A673 (cell line): ENCODE results near the gene PFN4. TPM values are rescaled to one million over a fixed set of nuclear protein-coding genes. Genes with fewer than 3 reads are reported as not detected.
A peak's percentile ranks its signal among the peaks of the same experiment; 100 is the strongest.
"Not testable (repeated sequence)": the region's sequence is repeated elsewhere in the genome, so short reads cannot be mapped to it uniquely, and the experiment has no call there.

Experiments used
- BruUV-seq: library from RNA; stranded (reverse); fragments of 400-500 nt; replicated peaks from 2 replicates; lab custom pipeline; 2021; lab: Mats Ljungman, UMichigan
- CTCF ChIA-PET: fragments of 300-600 bp; sonication (Branson Sonifier 250); formaldehyde crosslinking; loops from one replicate; lab custom pipeline; 2022; ENCODE audit warnings: antibody characterized with exemption; lab: Charles Lee
- POLR2A ChIA-PET: fragments of 300-600 bp; sonication (Branson Sonifier 250); formaldehyde crosslinking; loops from one replicate; lab custom pipeline; 2022; ENCODE audit warnings: antibody characterized with exemption; ENCODE audit not compliant: low non-redundant PET; lab: Charles Lee
- DNase-seq: peaks from one replicate; pipeline ENCODE4 v3.0.0-alpha.2; 2015; ENCODE audit warnings: low spot score
- H3K27ac ChIP-seq: fragments of 200-600 bp; sonication (generic); 2 replicates; pipeline ENCODE4 v1.5.1; 2016; ENCODE audit warnings: mixed run types, low read depth, mild to moderate bottlenecking, mixed read lengths, antibody characterized with exemption, low read length; ENCODE audit not compliant: poor library complexity, severe bottlenecking
- H3K27me3 ChIP-seq: fragments of 200-600 bp; sonication (generic); replicated peaks from 2 replicates; pipeline ENCODE4 v1.6.1; 2017; ENCODE audit warnings: mixed run types, low read depth, mild to moderate bottlenecking, mixed read lengths, antibody characterized with exemption, low read length; ENCODE audit not compliant: insufficient read depth, poor library complexity
- H3K36me3 ChIP-seq: fragments of 200-600 bp; sonication (generic); 2 replicates; pipeline ENCODE4 v1.6.1; 2016; ENCODE audit warnings: mixed run types, mild to moderate bottlenecking, mixed read lengths, antibody characterized with exemption, low read length; ENCODE audit not compliant: insufficient read depth, poor library complexity, severe bottlenecking
- H3K4me1 ChIP-seq: fragments of 200-600 bp; sonication (generic); 2 replicates; pipeline ENCODE4 v1.6.1; 2017; ENCODE audit warnings: mixed run types, mild to moderate bottlenecking, mixed read lengths, antibody characterized with exemption, low read length; ENCODE audit not compliant: insufficient read depth, poor library complexity, severe bottlenecking
- H3K4me3 ChIP-seq: fragments of 200-600 bp; sonication (generic); 2 replicates; pipeline ENCODE4 v1.5.1; 2016; ENCODE audit warnings: low read depth, mixed run types, mild to moderate bottlenecking, mixed read lengths, low read length; ENCODE audit not compliant: poor library complexity, severe bottlenecking
- H3K9me3 ChIP-seq: fragments of 200-600 bp; sonication (generic); 2 replicates; pipeline ENCODE4 v1.6.1; 2016; ENCODE audit warnings: mixed run types, low read depth, mild to moderate bottlenecking, mixed read lengths, antibody characterized with exemption, low read length; ENCODE audit not compliant: poor library complexity, severe bottlenecking
- CTCF ChIP-seq: fragments of 300-800, 200-600 bp; sonication (generic); conservative IDR thresholded peaks from 2 replicates; pipeline ENCODE4 v1.5.1; 2017; ENCODE audit warnings: low read depth, mild to moderate bottlenecking, antibody characterized with exemption, low read length, moderate library complexity, mixed read lengths
- EZH2 ChIP-seq: fragments of 200-600 bp; sonication (generic); IDR thresholded peaks from 2 replicates; pipeline ENCODE4 v1.6.1; 2017; ENCODE audit warnings: borderline replicate concordance, low read depth, mild to moderate bottlenecking, mixed read lengths, antibody characterized with exemption, low read length; ENCODE audit not compliant: poor library complexity, severe bottlenecking
- intact Hi-C: fragments of 100-400 bp; cut with micrococcal nuclease; formaldehyde crosslinking; loops from one replicate; pipeline ENCODE4 v1.10.0; 2022; ENCODE audit not compliant: unreplicated experiment
- total RNA-seq: library from RNA; stranded (reverse); gene quantifications from 2 replicates; pipeline ENCODE4 v1.2.3, GENCODE V29; 2021

Gene PFN4
- total RNA-seq, 1 experiment from 2014 or later, result not detected

- intact Hi-C loops, result no loop called here
Observed at GRCh38 chr2:24102677-24103076, 20.5 kb downstream of the PFN4 start.

GRCh38 chr2:24101992-24102391 lies 21.1 kb downstream of the PFN4 start:
- TF ChIP-seq EZH2, result no peak
- no peak for TF ChIP-seq CTCF
- ChIA-PET POLR2A (no interaction called here), CTCF (no interaction called here)
- H3K9me3 ChIP-seq, result no peaks in the 10 kb centered on the region
- H3K27me3 ChIP-seq, result no peaks in the 10 kb centered on the region
- no peaks in the 10 kb centered on the region for H3K4me1 ChIP-seq
- no peak overlapping the region for H3K27ac ChIP-seq
- peak; percentile 1 for DNase-seq
- H3K36me3 ChIP-seq, result no peaks in the 10 kb centered on the region
- intact Hi-C loops, result no loop called here
- no TSS peak for BruUV-seq
- no peak overlapping the region for H3K4me3 ChIP-seq

More at GRCh38 chr2:24102677-24103076, 20.5 kb downstream of the PFN4 start:
- TF ChIP-seq CTCF, result no peak
- no peak for TF ChIP-seq EZH2
- Histone ChIP-seq H3K4me1 (no peaks in the 10 kb centered on the region), H3K9me3 (no peaks in the 10 kb centered on the region), H3K27me3 (no peaks in the 10 kb centered on the region), H3K27ac (no peak overlapping the region), H3K4me3 (no peak overlapping the region), H3K36me3 (no peaks in the 10 kb centered on the region)
- CTCF ChIA-PET, result no interaction called here
- POLR2A ChIA-PET, result no interaction called here
- BruUV-seq, result no TSS peak
- DNase-seq, result no peak

DNA sequence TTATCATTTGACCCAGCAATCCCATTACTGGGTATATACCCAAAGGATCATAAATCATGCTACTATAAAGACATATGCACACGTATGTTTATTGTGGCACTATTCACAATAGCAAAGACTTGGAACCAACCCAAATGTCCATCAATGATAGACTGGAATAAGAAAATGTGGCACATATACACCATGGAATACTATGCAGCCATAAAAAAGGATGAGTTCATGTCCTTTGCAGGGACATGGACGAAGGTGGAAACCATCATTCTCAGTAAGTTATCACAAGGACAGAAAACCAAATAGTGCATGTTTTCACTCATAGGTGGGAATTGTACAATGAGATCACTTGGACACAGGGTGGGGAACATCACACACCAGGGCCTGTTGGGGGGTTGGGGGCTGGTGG lies 22.4 kb downstream of the PFN4 start:
- H3K36me3 ChIP-seq, H3K4me1 ChIP-seq, intact Hi-C loops, POLR2A ChIA-PET, BruUV-seq, H3K9me3 ChIP-seq, H3K27ac ChIP-seq, DNase-seq, H3K4me3 ChIP-seq, H3K27me3 ChIP-seq, CTCF ChIA-PET: not testable (repeated sequence)

GRCh38 chr2:24095171-24095677 lies 27.9 kb downstream of the PFN4 start:
- H3K4me1 ChIP-seq, H3K9me3 ChIP-seq, H3K4me3 ChIP-seq, CTCF ChIA-PET, BruUV-seq, intact Hi-C loops, H3K36me3 ChIP-seq, H3K27me3 ChIP-seq, DNase-seq, POLR2A ChIA-PET, H3K27ac ChIP-seq: not testable (repeated sequence)

- H3K27me3 ChIP-seq, H3K36me3 ChIP-seq, POLR2A ChIA-PET, CTCF ChIA-PET, H3K9me3 ChIP-seq, intact Hi-C loops, H3K27ac ChIP-seq, DNase-seq, BruUV-seq, H3K4me3 ChIP-seq, H3K4me1 ChIP-seq: not testable (repeated sequence)
Observed at GRCh38 chr2:24093270-24093669, 29.9 kb downstream of the PFN4 start.
